HCT116 (cell line): ENCODE results near the gene MACF1.

ENCODE experiments used
- CBX3 ChIP-seq: IDR thresholded peaks from 2 replicates; pipeline ENCODE4 v1.6.1; 2012; ENCODE audit warnings: low read depth
- CTCF ChIP-seq, 3 experiments: fragments of 200-600 bp in 1 of 3; sonication (generic) in 1 of 3; IDR thresholded peaks in 2 of 3; conservative IDR thresholded peaks in 1 of 3; 2 replicates each; pipeline ENCODE4 v1.5.1; 2012 to 2017; ENCODE audit warnings: low read depth in 2 of 3, low read length in 2 of 3, antibody characterized with exemption in 1 of 3, borderline replicate concordance in 1 of 3, control low read depth in 1 of 3, mild to moderate bottlenecking in 1 of 3, mixed read lengths in 1 of 3, mixed run types in 1 of 3, moderate library complexity in 1 of 3; ENCODE audit not compliant: insufficient read depth in 1 of 3
- EGR1 ChIP-seq: IDR thresholded peaks from 2 replicates; pipeline ENCODE4 v1.6.1; 2012; ENCODE audit warnings: low read depth
- ELF1 ChIP-seq: IDR thresholded peaks from 2 replicates; pipeline ENCODE4 v1.6.1; 2012; ENCODE audit warnings: low read depth, borderline replicate concordance
- EZH2 ChIP-seq: fragments of 200-600 bp; sonication (generic); IDR thresholded peaks from 2 replicates; pipeline ENCODE4 v1.6.1; 2017; ENCODE audit warnings: antibody characterized with exemption, mixed run types
- EZH2phosphoT487 ChIP-seq: fragments of 200-600 bp; IDR thresholded peaks from 2 replicates; pipeline ENCODE4 v1.6.1; 2018; ENCODE audit warnings: antibody characterized with exemption, borderline replicate concordance
- FOSL1 ChIP-seq: IDR thresholded peaks from 2 replicates; pipeline ENCODE4 v1.6.1; 2012; ENCODE audit warnings: low read depth
- POLR2A ChIP-seq: IDR thresholded peaks from 2 replicates; pipeline ENCODE4 v1.7.0; 2011; ENCODE audit warnings: borderline replicate concordance; ENCODE audit not compliant: insufficient read depth, insufficient read length; ENCODE audit errors: extremely low read depth
- RAD21 ChIP-seq: IDR thresholded peaks from 2 replicates; pipeline ENCODE4 v1.6.1; 2012; ENCODE audit warnings: low read depth, mild to moderate bottlenecking
- SP1 ChIP-seq: IDR thresholded peaks from 2 replicates; pipeline ENCODE4 v1.6.1; 2012; ENCODE audit warnings: low read depth
- YY1 ChIP-seq: IDR thresholded peaks from 2 replicates; pipeline ENCODE4 v1.6.1; 2011; ENCODE audit warnings: low read length, low read depth, moderate library complexity, mild to moderate bottlenecking; ENCODE audit not compliant: insufficient replicate concordance; ENCODE audit errors: extremely low read depth
- ZBTB33 ChIP-seq: IDR thresholded peaks from 2 replicates; pipeline ENCODE4 v1.6.1; 2011; ENCODE audit warnings: mild to moderate bottlenecking, low read length, moderate library complexity; ENCODE audit not compliant: insufficient replicate concordance; ENCODE audit errors: extremely low read depth
- ZFX ChIP-seq: fragments of 450-650 bp; IDR thresholded peaks from 2 replicates; pipeline ENCODE4 v1.6.1; 2017

GRCh38 chr1:39272027-39272797 is 67.7 kb downstream of the MACF1 start:
- no peak for TF ChIP-seq POLR2A
- TF ChIP-seq ZFX = no peak
- TF ChIP-seq CTCF (IDR thresholded peaks at IDR 0.05 in 2 of 3, conservative IDR thresholded peaks at IDR 0.05 in 1 of 3; ENCODE audit: borderline replicate concordance in 1 of 3, insufficient read depth in 1 of 3, low read depth in 2 of 3, low read length in 2 of 3) = no peak
- TF ChIP-seq RAD21 = no peak
- no peak for TF ChIP-seq EGR1
- TF ChIP-seq EZH2 = no peak
- TF ChIP-seq ZBTB33 = no peak
- no peak for TF ChIP-seq ELF1
- TF ChIP-seq YY1 = no peak
- no peak for TF ChIP-seq EZH2phosphoT487
- TF ChIP-seq SP1 = no peak
- no peak for TF ChIP-seq CBX3
- TF ChIP-seq FOSL1 = no peak
